GM12892 (cell line): ENCODE results near the gene LRRC8A.
"Not testable (repeated sequence)": the region's sequence is repeated elsewhere in the genome, so short reads cannot be mapped to it uniquely, and the experiment has no call there.

Source experiments
- POLR2A ChIP-seq: IDR thresholded peaks from 2 replicates; pipeline ENCODE4 v1.6.1; 2011; ENCODE audit warnings: low read depth, low read length, control low read depth
- POLR2AphosphoS5 ChIP-seq: IDR thresholded peaks from 2 replicates; pipeline ENCODE4 v1.6.1; 2011; ENCODE audit warnings: low read depth, low read length, control low read depth

DNA sequence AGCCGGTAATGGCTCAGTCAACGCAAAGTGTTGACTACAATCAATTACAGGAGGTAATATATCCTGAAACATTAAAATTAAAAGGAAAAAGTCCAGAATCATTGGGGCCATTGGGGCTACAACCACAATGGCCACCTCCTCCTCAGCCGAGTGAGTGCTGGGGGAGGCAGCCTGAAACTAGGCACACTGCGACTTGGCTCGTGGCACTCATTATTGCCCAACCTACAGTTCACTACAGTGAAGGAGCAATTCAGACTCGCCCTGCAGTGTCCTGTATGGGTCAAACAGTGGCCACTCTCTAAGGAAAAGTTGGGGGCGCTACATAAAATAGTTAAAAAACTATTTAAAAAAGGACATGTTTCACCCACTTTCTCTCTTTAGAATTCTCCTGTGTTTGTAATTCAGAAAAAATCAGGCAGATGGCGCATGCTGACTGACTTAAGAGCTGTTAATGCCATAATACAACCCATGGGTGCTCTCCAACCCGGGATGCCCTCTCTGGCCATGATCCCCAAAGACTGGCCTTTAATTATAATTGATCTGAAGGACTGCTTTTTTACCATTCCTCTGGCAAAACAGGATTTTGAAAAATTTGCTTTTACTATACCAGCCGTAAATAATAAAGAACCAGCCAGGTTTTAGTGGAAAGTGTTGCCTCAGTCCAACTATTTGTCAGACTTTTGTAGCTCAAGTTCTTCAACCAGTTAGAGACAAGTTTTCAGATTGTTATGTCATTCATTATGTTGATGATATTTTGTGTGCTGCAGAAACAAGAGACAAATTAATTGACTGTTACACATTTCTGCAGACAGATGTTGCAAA is 29.9 kb upstream of the LRRC8A start:
- TF ChIP-seq POLR2AphosphoS5, POLR2A: not testable (repeated sequence)
